GM21825 (cell line): ENCODE data around the gene ZNF564.
"Not testable (repeated sequence)": the region's sequence is repeated elsewhere in the genome, so short reads cannot be mapped to it uniquely, and the experiment has no call there.

Experiments used
- ATAC-seq: cut with Tn5 transposase; IDR thresholded peaks from one replicate; pipeline ENCODE4 v1.9.1; 2021; ENCODE audit warnings: mild to moderate bottlenecking, moderate library complexity; ENCODE audit not compliant: unreplicated experiment

ZNF564 gene

DNA sequence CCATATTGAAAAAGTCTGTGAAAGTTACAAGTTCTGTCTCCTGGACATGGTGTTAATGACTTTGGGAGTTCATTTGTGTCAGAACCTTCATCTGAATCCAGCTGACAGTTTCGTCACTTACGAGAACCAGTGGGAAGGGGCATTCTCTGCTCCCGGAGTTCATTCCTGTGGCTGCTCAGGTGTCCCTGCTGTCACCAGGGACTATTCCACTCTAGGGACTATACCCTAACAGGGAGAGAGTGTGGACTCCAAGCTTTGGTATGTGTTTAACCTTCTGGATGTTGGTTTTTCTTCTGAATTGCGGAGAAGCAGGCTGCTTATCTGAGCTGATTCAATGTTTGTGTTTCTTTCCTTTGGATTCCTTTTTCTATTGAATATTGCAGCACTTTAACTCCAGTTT lies 54.2 kb downstream of the ZNF564 start:
- no peak for ATAC-seq

DNA sequence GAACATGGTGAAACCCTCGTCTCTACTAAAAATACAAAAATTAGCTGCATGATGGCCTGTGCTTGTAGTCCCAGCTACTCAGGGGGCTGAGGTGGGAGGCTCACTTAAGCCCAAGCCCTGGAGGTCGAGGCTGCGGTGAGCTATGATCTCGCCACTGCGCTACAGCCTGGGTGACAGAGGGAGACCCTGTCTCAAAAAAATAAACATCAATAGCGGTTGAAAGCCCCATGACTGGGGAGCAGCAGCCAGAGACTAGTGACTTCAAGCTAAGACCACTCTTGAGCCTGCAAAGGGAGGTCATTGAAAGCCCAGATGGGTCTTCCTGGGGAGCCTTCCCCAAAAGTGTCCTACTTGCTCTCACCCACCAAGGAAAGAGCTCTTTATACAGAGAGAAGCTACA lies 54.8 kb downstream of the ZNF564 start:
- no peak for ATAC-seq

DNA sequence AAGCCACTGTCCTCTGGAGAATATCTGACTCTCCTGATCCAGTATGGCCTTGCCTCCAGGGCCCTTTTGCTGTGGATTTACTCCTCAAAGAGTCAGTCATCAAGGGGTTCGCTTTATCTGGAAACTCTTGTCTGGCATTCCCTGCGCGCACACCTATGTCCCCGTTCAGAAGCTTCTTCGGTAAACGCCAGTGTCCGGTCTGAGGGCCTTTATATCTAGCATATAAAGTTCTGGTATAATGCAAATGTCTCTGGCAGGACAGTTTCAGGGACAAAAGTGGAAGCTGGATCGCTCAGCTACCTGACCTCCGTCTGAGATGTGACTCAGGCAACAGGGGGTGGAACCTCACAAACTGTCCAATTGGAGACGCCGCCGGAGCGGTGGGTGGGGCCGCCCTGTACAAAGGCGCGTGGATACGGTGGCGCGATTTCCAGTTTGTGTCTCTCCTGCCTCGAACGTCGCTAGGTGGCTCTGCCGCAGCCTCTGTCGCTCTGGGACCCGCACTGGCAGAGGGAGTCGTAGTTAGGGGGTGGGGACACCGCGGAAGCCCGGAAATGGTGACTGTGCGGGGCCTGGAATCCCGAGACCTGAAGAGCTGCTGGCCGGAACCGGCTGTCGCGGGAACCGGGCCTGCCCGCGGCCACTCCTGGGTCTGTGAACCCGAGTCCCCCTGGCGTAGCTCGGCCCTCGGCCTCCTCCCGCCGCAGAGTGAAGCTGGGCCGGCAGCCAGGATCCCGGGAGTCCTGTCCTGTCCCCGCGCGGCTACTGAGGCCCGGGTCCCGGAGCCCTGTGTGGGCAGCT lies 56.1 kb downstream of the ZNF564 start:
- ATAC-seq: peak; percentile 79

DNA sequence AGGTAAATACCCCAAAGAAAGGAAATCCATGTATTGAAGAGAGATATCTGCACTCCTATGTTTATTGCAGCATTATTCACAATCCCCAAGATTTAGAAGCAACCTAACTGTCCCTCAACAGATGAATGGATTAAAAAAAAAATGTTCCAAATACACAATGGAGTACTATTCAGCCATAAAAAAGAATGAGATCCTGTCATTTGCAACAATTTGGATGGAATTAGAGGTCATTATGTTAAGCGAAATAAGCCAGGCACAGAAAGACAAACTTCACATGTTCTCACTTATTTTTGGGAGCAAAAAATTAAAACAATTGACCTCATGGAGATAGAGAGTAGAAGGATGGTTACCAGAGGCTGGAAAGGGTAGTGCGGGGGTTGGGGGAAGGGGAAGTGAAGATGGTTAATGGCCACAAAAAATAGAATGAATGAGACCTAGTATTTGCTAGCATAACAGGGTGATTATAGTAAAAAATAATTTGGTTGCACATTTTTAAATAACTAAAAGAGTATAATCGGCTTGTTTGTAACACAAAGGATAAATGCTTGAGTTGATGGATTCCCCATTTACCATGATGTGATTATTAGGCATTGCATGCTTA lies 56.9 kb downstream of the ZNF564 start:
- no peak for ATAC-seq

DNA sequence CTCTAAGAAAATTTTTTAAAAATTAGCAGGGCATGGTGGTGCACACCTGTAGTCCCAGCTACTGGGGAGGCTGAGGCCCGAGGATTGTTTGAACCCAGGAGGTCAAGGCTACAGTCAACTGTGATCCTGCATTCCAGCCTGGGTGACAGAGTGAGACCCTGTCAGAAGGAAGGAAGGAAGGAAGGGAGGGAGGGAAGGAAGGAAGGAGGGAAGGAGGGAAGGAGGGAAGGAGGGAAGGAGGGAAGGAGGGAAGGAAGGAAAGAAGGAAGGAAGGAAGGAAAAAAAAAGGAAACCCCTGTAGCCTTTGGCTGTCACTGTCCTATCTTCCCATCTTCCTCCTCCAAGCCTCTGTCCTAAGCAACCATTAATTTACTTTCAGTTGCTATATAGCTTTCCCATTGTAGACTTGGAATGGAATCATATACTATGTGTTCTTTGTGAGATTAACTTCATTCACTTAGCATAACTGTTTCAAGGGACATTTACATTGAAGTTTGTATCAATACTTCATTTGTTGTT lies 65.0 kb downstream of the ZNF564 start:
- not testable (repeated sequence) for ATAC-seq

DNA sequence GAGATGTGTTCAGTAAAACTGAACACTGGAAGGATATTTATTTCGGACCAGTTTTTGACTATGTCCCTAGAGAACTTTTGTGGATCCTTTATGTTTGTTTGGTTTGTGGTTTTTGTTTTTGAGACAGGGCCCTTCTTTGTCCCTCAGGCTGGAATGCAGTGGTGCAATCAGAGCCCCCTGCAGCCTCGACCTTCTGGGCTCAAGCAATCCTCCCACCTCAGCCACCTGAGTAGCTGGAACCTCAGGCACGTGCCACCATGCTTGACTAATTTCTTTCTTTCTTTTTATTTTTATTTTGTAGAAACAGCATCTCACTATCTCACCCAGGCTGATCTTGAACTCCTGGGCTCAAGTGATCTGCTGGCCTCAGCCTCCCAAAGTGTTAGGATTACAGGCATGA lies 65.7 kb downstream of the ZNF564 start:
- no peak for ATAC-seq

DNA sequence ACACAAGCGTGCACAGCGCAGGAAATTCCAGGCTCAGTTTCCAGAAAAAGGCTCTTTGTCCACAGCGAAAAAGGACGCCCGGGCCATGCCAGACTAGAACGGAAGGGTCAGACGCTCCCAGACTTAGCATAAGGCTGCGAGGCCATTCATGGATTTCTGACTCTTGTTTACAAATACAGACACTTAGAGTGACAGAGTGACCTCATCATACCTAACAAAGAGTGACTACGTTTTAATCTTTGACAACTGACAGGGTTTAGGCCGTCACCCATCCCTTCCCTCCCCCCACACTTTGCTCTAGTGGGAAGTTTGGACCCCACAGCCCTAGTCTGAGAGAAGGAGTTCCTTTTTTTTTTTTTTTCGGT lies 66.2 kb downstream of the ZNF564 start:
- peak; percentile 11 for ATAC-seq

DNA sequence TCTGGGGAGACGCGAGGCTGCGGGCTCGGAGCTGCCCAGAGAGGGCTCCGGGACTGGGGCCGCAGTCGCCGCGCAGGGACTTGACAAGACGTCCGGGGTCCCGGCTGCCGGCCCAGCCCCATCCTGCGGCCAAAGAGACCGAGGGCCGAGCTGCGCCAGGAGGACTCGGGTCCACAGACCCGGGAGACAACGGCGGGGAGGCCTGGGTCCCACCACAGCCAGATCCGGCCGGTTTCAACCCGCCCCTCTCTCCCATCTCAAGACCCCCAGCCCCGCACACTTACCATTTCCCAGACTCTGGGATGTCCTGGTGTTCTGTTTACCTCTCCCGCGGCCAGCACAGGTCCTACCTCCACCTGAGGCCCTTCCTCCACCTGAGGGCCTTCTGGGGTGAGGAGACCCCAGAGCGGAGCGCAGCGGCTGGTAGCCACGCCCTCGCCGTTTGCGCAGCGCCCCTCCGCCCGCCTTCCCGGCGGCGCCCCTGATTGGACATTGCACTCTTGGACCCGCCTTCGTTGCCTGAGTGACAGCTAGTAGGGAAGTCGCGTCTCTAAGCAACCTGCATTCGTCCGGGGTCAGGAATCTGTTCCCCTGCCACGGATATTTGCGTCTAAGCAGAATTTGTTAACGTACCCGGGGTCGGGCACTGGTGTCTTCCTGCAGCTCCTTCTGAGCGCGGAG lies 66.8 kb downstream of the ZNF564 start, which contains the start of gene ZNF709:
ZNF709 (minus strand) TSS at position 446 of the 681 bp plus-strand sequence; CDS start at position 287, 159 bp downstream.
- ATAC-seq: peak; percentile 87

DNA sequence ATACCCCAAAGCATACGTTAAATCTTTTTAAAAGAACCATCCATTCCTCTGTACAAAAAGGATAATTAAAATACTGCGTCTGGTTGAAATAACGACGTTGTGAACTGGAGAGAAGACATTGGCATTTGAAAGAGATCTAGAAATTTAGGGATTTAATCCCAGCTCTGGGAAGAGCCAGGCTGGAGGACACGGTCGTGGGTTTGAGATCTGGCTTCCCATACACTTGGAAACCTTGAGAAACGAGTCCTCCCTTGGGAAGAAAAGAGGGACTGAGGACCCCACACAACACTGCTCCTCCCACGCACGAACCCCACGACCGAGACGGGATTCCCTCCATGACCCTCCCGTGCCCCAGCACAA lies 67.3 kb downstream of the ZNF564 start:
- ATAC-seq: no peak

DNA sequence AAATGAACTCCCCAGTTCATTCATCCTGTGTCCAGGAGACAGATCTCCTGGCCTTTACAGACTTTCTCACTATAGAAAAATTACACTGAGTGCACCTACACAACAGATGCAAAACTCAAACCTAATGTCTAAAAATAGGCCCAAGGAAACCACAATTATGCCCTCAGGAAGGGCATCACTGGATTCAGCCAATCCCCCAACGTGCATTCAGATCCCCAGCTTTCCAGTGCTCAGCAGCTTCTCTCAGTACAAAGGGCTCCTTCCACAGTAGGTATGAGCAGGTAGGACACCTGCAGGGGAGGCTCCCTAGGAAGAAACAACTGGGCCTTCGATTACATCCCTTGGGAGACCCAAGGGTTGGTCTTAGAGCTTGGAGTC lies 68.8 kb downstream of the ZNF564 start:
- no peak for ATAC-seq

DNA sequence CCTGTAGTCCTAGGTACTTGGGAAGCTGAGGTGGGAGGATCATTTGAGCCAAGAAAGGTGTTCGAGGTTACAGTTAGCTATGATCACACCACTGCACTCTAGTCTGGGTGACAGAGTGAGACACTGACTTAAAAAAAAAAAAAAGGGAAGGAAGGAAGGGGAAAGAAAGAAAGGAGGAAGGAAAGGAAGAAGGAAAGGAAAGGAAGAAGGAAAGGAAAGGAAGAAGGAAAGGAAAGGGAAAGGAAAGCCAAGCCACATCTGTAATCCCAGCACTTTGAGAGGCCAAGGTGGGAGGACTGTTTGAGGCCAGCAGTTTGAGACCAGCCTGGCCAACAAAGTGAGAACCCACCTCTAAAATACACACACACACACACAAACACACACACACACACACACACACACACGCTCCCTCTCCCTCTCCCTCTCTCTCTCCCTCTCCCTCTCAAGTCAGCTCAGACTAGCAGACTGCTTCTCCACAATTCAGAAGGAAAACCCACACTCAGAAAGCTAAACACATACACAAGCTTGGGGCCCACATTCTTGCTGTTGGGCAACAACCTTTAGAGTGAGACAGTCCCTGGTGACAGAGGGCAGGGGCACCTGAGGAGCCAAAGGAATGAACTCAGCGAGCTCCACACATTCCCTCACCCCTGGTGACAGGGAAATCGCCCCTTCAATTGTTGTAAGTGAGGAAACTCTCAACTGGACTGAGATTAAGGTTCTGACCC lies 69.3 kb downstream of the ZNF564 start:
- ATAC-seq: no peak

DNA sequence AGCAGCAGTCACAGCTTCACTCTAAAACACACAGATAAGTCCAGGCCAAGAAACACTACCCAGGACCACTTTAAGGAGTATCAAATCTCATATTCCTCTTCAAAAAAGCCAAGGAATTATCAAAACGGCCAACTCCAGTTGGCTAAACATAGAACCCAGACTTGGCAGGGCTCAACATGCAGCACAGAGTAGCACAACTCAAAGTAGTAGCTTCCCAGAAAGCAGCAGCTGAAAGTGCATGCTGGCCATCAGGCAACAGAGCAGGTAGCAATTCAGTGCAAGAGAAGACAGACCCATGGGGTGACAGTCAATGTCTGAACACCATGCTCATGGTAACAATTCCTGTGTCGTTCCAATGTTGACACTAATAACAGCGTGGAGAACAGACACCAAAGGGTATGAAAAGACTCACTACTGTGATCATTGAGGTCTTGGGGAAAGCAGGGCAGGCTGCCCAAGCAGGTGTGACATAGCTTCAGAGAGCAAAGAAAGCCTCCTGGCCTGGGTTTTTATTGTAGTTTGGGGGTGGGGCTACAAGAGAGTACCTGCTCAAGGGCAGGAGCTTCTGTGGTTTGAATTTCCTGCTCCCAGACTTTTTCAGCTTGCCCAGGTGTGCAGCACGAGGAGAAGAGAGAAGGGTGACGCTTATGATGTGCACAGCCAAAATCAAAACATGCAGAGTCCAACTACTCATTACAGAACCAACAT lies 72.9 kb downstream of the ZNF564 start:
- ATAC-seq: no peak
